T-helper 1 cell treated with Interleukin-12 subunit alpha and Interleukin-12 subunit beta and Interleukin-4 antibody, amounts not matched to agents 30 ng/mL and 1 ng/mL, for 36 hours (primary cell): ENCODE measurements around the gene ARID3B. TPM values are rescaled to one million over a fixed set of nuclear protein-coding genes. Genes with fewer than 3 reads are reported as not detected.
"Not testable (repeated sequence)": the region's sequence is repeated elsewhere in the genome, so short reads cannot be mapped to it uniquely, and the experiment has no call there.

ENCODE experiments used
- intact Hi-C: fragments of 100-400 bp; cut with micrococcal nuclease; formaldehyde crosslinking; loops from one replicate; pipeline ENCODE4 v1.15.1; 2024
- total RNA-seq: library from RNA; stranded (reverse); gene quantifications from 2 replicates; pipeline ENCODE4 v1.2.3, GENCODE V29; 2022

Gene ARID3B
- total RNA-seq, 1 donor from 2014 or later, result 47.2 TPM

- intact Hi-C loops, result loop anchor here (10.0 kb wide), 1 partner anchor 586 kb away; the partner anchor contains the start of gene C15orf39
Measured at GRCh38 chr15:74618841-74619596, 78.0 kb downstream of the ARID3B start.

DNA sequence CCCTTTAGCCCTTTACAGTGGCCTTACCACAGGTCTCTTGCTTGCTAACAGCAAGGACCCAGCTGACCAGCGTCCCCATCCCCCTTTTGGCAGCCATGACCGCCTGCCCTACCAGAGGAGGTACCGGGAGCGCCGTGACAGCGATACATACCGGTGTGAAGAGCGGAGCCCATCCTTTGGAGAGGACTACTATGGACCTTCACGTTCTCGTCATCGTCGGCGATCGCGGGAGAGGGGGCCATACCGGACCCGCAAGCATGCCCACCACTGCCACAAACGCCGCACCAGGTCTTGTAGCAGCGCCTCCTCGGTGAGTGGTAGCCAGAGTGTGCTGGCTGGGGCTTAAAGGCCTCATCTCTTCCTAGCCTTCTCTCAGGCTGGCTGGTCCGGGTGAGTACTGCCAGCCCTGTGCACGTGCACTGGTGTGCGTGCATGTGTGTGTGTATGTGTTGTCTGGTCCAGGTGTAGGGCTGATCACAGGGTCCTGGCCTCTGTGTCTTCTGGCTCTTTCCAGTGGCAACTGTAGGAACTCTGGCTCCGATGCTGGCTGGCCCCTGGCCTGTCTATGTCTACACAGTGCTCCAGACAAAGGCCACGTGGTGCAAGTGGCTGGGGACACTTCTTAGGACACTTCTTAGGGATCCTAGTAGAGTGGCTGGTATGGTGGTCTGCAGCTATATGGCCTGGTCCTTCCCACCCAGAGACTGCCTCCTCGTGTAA, 79.1 kb downstream of the ARID3B start:
- intact Hi-C loops, result loop anchor here (2.0 to 10.0 kb wide), 2 partner anchors 15 to 585 kb away; partner anchors contain the start of gene C15orf39

- intact Hi-C loops, result loop anchor here (1.0 to 2.0 kb wide), 4 partner anchors 14 to 329 kb away; no protein-coding TSS in a partner anchor
Measured at GRCh38 chr15:74620636-74621545, 79.9 kb downstream of the ARID3B start.

DNA sequence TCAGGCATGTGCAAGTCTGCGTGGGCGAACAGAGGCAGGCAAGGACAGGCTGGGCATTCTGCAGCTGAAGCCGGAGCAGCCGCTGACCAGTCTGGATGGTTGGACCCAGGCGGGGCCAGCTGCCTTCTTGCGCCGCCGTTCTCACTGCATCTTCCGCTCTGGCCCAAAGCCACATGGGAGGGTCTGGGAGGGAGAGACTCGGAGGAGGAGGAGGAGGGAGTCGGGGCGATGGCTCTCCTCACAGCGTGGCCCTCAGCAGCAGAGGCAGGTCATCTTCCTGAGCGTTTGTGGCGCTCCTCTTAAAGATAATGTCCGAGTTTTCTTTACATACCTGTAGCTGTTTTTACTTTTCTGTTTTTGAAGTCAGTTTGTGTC, 80.5 kb downstream of the ARID3B start:
- intact Hi-C loops, result loop anchor here (1.0 to 2.0 kb wide), 4 partner anchors 13 to 329 kb away; no protein-coding TSS in a partner anchor

DNA sequence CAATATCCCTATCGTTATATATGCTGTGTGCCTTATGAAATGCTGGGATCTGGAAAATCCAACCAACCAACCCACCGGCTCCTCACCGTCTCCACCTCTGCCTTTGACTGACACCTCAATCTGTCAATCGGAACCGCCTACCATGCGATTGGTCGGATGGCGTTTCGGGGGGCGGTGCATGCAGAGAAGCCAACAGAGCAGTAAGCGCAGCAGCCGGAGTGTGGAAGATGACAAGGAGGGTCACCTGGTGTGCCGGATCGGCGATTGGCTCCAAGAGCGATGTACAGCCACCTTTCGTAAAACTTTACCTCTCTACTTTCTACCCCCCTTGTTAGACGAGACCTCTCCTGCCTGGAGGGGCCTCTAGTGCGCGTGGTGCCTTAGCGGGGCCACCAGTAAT, 80.9 kb downstream of the ARID3B start:
- intact Hi-C loops, result loop anchor here (1.0 to 2.0 kb wide), 4 partner anchors 13 to 328 kb away; no protein-coding TSS in a partner anchor

GRCh38 chr15:74622758-74623157, 81.7 kb downstream of the ARID3B start:
- intact Hi-C loops, result no loop called here

DNA sequence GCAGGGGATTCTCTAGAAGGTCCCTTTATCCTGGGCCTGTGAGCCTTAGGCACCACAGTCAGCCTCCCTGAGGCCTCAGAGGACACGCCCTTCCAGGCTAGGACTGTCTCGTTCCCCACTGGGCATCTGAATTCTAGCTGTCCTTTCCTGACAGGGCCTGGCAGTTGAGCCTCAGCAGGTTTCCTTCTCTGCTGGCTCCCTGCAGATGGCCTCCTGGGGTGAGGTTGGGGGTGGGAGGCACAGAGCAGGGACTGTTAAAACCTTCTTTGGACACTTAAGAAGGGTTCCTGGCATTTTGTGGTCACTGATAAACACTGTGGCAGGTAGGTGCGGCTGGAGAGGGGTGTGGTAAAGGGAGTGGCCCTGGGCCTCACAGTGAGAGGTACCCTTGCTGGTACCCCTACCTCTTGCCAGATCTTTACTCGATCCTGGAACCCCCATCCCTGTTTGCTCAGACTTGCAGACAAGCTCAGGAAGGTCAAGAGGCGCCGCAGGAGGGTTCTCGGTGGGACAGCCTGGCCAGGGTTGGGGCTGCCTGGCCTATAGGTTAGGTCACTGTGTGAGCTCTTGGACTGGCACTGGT, 83.1 kb downstream of the ARID3B start:
- intact Hi-C loops, result no loop called here

- intact Hi-C loops, result no loop called here
Measured at GRCh38 chr15:74625693-74626092, 84.7 kb downstream of the ARID3B start.

- intact Hi-C loops, result no loop called here
Measured at GRCh38 chr15:74626336-74626735, 85.3 kb downstream of the ARID3B start.

DNA sequence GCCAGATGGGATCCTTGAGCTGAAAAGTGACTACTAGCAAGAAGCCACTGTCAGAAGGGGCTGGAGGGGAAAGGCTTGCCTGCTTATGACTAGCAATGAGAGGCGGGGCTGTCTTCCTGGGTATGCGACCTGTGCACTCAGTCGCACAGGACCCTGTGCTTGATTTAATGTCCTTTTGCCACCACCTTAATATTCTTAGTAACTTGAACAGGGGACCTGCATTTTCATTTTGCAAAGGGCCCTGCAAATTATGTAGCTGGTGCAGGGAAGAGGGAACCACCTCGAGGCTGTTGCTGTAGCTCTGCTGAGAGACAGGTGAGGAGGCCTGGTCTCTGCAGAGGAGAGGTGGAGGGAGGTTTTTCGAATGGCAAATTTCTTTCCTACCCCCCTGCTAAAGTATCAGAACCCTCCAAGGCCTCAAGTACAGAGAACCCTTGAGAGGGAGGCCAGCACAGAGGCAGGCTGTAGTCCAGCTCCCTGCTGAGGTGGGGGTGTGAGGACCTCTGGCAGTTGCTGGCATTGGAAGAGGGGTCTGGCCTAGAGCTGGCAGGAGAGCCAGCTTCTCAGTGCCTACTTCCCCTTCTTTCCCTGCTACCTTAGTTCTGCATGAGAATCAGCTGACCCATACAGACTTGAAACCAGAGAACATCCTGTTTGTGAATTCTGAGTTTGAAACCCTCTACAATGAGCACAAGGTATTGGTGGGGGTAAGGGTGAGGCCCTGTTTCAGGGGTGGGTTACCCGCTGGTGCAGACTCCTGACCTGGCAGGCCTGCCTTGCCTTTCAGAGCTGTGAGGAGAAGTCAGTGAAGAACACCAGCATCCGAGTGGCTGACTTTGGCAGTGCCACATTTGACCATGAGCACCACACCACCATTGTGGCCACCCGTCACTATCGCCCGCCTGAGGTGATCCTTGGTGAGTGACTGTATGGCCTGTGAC, 86.0 kb downstream of the ARID3B start:
- intact Hi-C loops, result no loop called here

DNA sequence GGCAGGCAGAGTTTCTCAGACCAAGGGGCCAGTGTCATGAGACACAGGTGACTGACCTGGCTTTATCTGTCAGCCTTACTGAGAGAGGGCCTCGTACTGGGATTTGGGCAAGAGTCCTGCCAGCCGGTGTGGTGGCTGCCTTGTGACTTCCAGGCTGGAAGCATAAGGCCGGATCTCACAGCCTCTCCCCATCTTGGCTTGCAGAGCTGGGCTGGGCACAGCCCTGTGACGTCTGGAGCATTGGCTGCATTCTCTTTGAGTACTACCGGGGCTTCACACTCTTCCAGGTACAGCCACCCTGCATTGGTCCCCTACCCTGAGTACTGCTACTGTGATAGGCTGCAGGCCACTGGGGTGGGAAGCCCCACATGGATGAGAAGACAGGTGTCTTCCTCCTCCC, 86.7 kb downstream of the ARID3B start:
- intact Hi-C loops, result no loop called here

- intact Hi-C loops, result no loop called here
Measured at GRCh38 chr15:74628199-74628598, 87.2 kb downstream of the ARID3B start.

- intact Hi-C loops, result no loop called here
Measured at GRCh38 chr15:74628949-74629348, 87.9 kb downstream of the ARID3B start.

GRCh38 chr15:74629696-74630095, 88.7 kb downstream of the ARID3B start:
- intact Hi-C loops, result not testable (repeated sequence)

DNA sequence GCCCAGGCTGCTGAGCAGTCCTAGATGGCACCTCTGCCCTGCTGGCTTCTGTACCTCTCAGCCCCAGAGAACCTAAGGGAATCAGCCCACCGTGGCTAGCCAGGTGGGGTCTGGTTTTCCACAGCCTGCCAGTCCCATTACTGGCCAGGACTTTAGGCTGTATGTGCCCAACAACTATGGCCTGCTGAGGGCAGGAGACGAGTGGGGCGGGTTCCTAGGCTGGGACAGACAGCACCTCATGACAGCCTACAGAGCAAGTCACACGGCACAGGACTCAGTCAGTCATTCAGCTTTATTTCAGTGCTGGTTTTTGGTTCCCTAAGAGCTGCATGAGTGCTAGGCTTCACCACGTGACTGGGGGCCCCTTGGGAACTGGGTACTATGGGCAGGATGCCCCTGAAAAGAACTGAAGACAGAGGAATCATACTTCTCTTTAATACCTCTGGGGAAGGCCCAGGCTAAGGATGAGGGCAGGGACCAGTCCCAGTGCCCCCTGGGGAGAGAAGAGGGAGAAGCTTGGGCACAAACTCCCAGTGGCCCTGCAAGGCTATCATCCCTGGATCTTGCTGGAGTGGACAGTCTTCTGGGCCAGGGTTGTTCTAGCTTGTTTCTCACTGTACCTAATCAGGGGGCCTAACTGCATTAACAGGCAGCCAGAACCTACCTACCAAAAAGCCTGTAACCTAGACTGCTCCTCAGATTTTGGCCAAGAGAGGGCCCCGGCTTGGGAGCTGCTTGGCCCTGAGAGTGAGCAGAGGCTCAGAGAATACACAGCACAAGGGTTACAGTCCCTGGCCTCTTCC, 89.5 kb downstream of the ARID3B start:
- intact Hi-C loops, result no loop called here

- intact Hi-C loops, result no loop called here
Measured at GRCh38 chr15:74631087-74631385, 90.0 kb downstream of the ARID3B start.

- intact Hi-C loops, result no loop called here
Measured at GRCh38 chr15:74631408-74631807, 90.4 kb downstream of the ARID3B start.

GRCh38 chr15:74631935-74632560, 91.0 kb downstream of the ARID3B start:
- intact Hi-C loops, result loop anchor here (1.0 kb wide), 1 partner anchor 259 kb away; no protein-coding TSS in a partner anchor

DNA sequence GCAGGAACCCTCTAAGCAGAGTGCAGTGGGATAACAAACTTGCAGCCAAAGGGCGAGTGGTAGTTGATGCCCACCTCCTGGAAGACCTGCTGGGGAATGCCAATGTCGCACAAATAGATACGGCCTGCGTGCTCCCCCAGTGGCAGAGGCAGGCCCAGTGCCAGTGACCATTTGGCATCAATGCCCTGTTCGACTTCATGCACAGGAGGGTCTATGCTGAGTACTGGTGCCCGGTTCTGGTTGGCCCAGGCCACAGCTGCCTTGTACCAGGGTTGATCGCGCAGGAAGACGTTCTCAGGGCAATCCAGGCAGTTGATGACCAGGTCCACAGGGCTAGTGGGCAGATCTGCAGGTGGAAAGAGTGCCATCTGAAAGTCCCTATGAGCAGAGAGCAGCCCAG, 91.6 kb downstream of the ARID3B start:
- intact Hi-C loops, result loop anchor here (1.0 kb wide), 1 partner anchor 259 kb away; no protein-coding TSS in a partner anchor
